ENCODE data around the gene SOX6. TPM values are rescaled to one million over a fixed set of nuclear protein-coding genes. Genes with fewer than 3 reads are reported as not detected.
A peak's percentile ranks its signal among the peaks of the same experiment; 100 is the strongest.

The SOX6 gene
- total and polyA plus RNA-seq, 12 donors, result 0.71 to 13.9 (median 6.7) TPM

DNA sequence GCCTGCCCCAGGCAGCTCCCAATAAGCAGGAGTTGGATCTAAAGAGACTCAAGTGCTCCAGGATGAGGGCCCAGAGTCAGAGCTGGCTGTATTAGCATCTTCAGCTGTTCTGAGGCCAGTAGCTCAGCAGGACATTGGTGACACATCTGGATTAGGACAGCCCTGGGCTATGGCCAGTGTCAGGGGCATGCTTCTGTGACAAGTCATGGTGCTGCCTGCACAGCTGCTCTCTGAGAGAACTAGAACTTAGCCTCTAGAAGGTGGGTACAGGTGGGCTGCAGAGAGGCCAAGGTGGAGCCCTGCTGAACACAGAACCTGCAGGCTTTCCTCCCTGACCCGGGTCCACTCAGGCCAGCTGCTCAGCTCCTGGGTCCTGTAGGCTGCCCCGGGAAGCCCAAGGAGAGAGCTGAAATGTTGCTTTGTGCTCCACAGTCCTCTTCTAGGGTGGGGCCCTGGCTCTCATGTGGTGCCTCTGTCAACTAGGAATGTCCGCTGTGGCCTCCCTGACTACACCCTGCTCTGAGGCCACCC lies 426.9 kb downstream of the SOX6 start:
- intact Hi-C loops (cut with DNase I), result no loop called here
- no peak overlapping the region for H3K27ac ChIP-seq
- H3K27me3 ChIP-seq, result no peaks in the 10 kb centered on the region
- H3K4me1 ChIP-seq (replicated peaks in 1 of 2), result no peaks in the 10 kb centered on the region
- 90 to 100% (median 94%) methylated on average over 1 to 3 of the region's 3 CpGs; no CpG with 5 or more reads in 1 of the 4 donors for whole genome bisulfite sequencing, 4 donors
- H3K9me3 ChIP-seq (replicated peaks in 1 of 3), result no peaks in the 10 kb centered on the region
- peak in 1 of 7 donors; percentile 10 for DNase-seq
- no peak overlapping the region for H3K4me3 ChIP-seq
- H3K36me3 ChIP-seq (replicated peaks in 1 of 2), result no peaks in the 10 kb centered on the region
- TF ChIP-seq, protein P1, sequence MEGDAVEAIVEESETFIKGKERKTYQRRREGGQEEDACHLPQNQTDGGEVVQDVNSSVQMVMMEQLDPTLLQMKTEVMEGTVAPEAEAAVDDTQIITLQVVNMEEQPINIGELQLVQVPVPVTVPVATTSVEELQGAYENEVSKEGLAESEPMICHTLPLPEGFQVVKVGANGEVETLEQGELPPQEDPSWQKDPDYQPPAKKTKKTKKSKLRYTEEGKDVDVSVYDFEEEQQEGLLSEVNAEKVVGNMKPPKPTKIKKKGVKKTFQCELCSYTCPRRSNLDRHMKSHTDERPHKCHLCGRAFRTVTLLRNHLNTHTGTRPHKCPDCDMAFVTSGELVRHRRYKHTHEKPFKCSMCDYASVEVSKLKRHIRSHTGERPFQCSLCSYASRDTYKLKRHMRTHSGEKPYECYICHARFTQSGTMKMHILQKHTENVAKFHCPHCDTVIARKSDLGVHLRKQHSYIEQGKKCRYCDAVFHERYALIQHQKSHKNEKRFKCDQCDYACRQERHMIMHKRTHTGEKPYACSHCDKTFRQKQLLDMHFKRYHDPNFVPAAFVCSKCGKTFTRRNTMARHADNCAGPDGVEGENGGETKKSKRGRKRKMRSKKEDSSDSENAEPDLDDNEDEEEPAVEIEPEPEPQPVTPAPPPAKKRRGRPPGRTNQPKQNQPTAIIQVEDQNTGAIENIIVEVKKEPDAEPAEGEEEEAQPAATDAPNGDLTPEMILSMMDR (IDR thresholded peaks at IDR 0.05), result no peak
- TF ChIP-seq POLR2A (IDR thresholded peaks at IDR 0.05), result no peak

DNA sequence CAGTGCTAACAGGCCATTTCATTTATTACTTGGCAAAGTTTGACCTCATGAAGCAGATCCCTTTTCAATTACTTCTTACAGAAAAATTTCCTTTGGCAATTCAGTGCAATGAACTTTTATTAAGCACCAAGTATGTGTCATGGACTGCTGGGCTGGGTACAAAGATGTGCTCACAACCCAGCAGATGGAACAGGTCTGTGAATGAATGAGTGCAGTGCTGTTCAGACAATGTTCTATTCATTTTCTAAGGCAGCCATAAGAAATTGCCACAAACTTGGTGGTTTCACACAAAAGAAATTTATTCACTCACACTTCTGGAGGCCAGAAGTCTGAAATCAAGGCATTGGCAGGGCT lies 428.5 kb downstream of the SOX6 start:
- H3K27ac ChIP-seq, result no peak overlapping the region
- H3K27me3 ChIP-seq, result no peaks in the 10 kb centered on the region
- H3K36me3 ChIP-seq (replicated peaks in 1 of 2), result no peaks in the 10 kb centered on the region
- intact Hi-C loops (cut with DNase I), result no loop called here
- H3K4me1 ChIP-seq (replicated peaks in 1 of 2), result no peaks in the 10 kb centered on the region
- no peaks in the 10 kb centered on the region for H3K9me3 ChIP-seq (replicated peaks in 1 of 3)
- no peak overlapping the region for H3K4me3 ChIP-seq
- DNase-seq, result no peak
- TF ChIP-seq, protein P1 (IDR thresholded peaks at IDR 0.05), result no peak
- TF ChIP-seq POLR2A (IDR thresholded peaks at IDR 0.05), result no peak

DNA sequence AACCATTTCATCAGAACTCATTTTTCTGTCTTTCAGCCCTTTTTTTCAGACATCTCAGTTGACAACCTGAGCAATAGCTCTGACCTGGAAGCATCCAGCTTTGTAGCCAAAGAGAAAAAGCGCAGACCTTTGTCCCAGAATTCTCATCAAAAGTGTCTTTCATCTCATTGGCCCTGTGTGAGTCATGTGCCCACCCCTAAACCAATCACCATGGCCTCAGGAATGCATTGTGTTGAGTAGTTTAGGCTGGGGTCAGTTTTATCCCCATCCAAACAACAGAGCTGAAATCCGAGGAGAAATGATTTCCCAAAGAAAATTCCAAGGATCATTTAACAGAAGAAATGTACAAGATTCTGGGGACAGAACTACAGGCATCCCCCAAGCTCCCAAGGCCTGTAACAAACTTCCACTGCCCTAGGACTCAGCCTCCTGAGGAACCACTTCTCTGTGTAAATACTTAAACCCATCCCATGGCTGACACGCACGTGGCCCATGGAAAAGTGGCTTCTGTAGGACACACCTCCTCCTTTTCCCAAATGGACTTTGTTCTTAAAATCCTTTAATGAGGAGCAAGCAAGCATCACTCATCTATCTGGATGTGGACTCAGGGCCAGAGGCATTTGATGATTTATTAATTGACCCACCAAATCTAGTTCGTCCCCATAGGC lies 429.0 kb downstream of the SOX6 start:
- no peak for DNase-seq
- intact Hi-C loops (cut with DNase I), result no loop called here
- Histone ChIP-seq H3K27me3 (no peaks in the 10 kb centered on the region), H3K27ac (no peak overlapping the region), H3K4me1 (replicated peaks in 1 of 2) (no peaks in the 10 kb centered on the region), H3K36me3 (replicated peaks in 1 of 2) (no peaks in the 10 kb centered on the region), H3K4me3 (no peak overlapping the region), H3K9me3 (replicated peaks in 1 of 3) (no peaks in the 10 kb centered on the region)
- WGBS, 4 donors, result 83 to 93% (median 86%) methylated on average over 5 of the region's 5 CpGs
- no peak for TF ChIP-seq POLR2A (IDR thresholded peaks at IDR 0.05)
- TF ChIP-seq, protein P1 (IDR thresholded peaks at IDR 0.05), result no peak

DNA sequence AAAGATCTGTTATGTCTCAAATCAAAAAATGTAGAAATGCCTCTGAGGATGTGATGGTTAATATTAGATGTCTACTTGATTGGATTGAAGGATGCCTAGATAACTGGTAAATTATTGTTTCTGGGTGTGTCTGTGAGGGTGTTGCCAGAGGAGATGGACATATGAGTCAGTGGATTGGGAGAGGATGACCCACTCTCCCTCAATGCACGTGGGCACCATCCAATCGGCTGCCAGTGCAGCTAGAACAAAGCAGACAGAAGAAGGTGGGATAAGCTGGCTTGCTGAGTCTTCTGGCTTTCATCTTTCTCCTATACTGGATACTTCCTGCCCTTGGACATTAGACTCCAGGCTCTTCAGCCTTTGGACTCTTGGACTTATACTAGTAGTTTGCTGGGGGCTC lies 430.3 kb downstream of the SOX6 start:
- no peaks in the 10 kb centered on the region for H3K36me3 ChIP-seq (replicated peaks in 1 of 2)
- no peaks in the 10 kb centered on the region for H3K4me1 ChIP-seq (replicated peaks in 1 of 2)
- H3K27ac ChIP-seq, result no peak overlapping the region
- intact Hi-C loops (cut with DNase I), result no loop called here
- H3K9me3 ChIP-seq (replicated peaks in 1 of 3), result no peaks in the 10 kb centered on the region
- 79 to 85% (median 82%) methylated on average over 2 of the region's 2 CpGs for WGBS, 4 donors
- TF ChIP-seq POLR2A (IDR thresholded peaks at IDR 0.05), result no peak
- TF ChIP-seq, protein P1 (IDR thresholded peaks at IDR 0.05), result no peak
- H3K4me3 ChIP-seq, result no peak overlapping the region
- no peaks in the 10 kb centered on the region for H3K27me3 ChIP-seq
- DNase-seq, result peak in 1 of 7 donors; percentile 7
